IPS DF 19.7 (cell line): ENCODE data around the gene IGFN1.

ENCODE experiments used
- DNase-seq: peaks from one replicate; pipeline ENCODE4 v3.0.0-alpha.2; 2013; ENCODE audit warnings: low read depth, low spot score

The IGFN1 gene

GRCh38 chr1:201184307-201185122 lies 6.1 kb upstream of the IGFN1 start:
- DNase-seq = peak; percentile 61

GRCh38 chr1:201185123-201185453 lies 5.5 kb upstream of the IGFN1 start:
- no peak for DNase-seq

- no peak for DNase-seq
Measured at GRCh38 chr1:201185527-201186128, 5.0 kb upstream of the IGFN1 start.

GRCh38 chr1:201186192-201186591 lies 4.4 kb upstream of the IGFN1 start:
- no peak for DNase-seq

- no peak for DNase-seq
Measured at GRCh38 chr1:201189085-201189484, 1.5 kb upstream of the IGFN1 start.

GRCh38 chr1:201190005-201190404 lies 619 bp upstream of the IGFN1 start:
- DNase-seq = no peak

- no peak for DNase-seq
Measured at GRCh38 chr1:201191653-201192260, 1.1 kb downstream of the IGFN1 start.

GRCh38 chr1:201192261-201192788 lies 1.7 kb downstream of the IGFN1 start:
- no peak for DNase-seq

- no peak for DNase-seq
Measured at GRCh38 chr1:201194046-201194445, 3.4 kb downstream of the IGFN1 start.

GRCh38 chr1:201198598-201198997 lies 8.0 kb downstream of the IGFN1 start:
- DNase-seq = no peak

GRCh38 chr1:201205036-201205435 lies 14.4 kb downstream of the IGFN1 start:
- DNase-seq = no peak

- no peak for DNase-seq
Measured at GRCh38 chr1:201206176-201206575, 15.6 kb downstream of the IGFN1 start.

GRCh38 chr1:201207046-201207445 lies 16.4 kb downstream of the IGFN1 start:
- no peak for DNase-seq

- DNase-seq = no peak
Measured at GRCh38 chr1:201208236-201208635, 17.6 kb downstream of the IGFN1 start.

GRCh38 chr1:201212056-201212455 lies 21.4 kb downstream of the IGFN1 start:
- no peak for DNase-seq

- DNase-seq = no peak
Measured at GRCh38 chr1:201212461-201213055, 21.9 kb downstream of the IGFN1 start.

- DNase-seq = no peak
Measured at GRCh38 chr1:201213106-201213770, 22.6 kb downstream of the IGFN1 start.

- DNase-seq = no peak
Measured at GRCh38 chr1:201213926-201214325, 23.3 kb downstream of the IGFN1 start.

GRCh38 chr1:201214461-201214860 lies 23.8 kb downstream of the IGFN1 start:
- DNase-seq = peak; percentile 25

GRCh38 chr1:201214886-201215285 lies 24.3 kb downstream of the IGFN1 start:
- no peak for DNase-seq

- no peak for DNase-seq
Measured at GRCh38 chr1:201215531-201216357, 25.1 kb downstream of the IGFN1 start.
